ENCODE data around the gene HECW1.

- TF ChIP-seq, protein P1, sequence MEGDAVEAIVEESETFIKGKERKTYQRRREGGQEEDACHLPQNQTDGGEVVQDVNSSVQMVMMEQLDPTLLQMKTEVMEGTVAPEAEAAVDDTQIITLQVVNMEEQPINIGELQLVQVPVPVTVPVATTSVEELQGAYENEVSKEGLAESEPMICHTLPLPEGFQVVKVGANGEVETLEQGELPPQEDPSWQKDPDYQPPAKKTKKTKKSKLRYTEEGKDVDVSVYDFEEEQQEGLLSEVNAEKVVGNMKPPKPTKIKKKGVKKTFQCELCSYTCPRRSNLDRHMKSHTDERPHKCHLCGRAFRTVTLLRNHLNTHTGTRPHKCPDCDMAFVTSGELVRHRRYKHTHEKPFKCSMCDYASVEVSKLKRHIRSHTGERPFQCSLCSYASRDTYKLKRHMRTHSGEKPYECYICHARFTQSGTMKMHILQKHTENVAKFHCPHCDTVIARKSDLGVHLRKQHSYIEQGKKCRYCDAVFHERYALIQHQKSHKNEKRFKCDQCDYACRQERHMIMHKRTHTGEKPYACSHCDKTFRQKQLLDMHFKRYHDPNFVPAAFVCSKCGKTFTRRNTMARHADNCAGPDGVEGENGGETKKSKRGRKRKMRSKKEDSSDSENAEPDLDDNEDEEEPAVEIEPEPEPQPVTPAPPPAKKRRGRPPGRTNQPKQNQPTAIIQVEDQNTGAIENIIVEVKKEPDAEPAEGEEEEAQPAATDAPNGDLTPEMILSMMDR (conservative IDR thresholded peaks at IDR 0.05), result no peak
- TF ChIP-seq EZH2 (IDR thresholded peaks at IDR 0.05; ENCODE audit: low read depth), result no peak
Measured at GRCh38 chr7:43215061-43215460, 102.6 kb downstream of the HECW1 start.

Measured in PC-9 (cell line).